GM19099 (cell line): ENCODE data around the gene JAZF1.

Source experiments
- POLR2A ChIP-seq: IDR thresholded peaks from 3 replicates; pipeline ENCODE4 v1.6.1; 2011; ENCODE audit warnings: low read depth; ENCODE audit not compliant: insufficient read length; ENCODE audit errors: extremely low read depth

The JAZF1 gene

DNA sequence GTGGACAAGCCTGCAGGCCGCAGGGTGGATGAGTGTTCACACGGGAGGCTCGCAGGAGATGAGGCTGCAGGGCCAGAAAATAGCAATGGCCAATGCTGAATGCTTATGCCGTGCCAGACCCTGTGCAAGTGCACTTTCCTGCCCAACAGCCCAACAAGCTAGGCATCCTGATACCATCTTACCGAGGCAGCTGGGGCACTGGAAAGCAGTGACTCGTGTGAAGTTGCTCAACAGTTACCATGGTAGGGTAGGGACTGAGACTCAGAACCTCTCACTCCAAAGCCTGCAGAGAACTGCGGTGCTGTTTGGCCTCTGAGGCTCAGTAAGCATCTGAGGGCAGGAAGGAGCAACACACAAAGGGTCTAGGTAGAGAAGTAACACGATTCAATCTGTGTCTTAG, 43.7 kb downstream of the JAZF1 start:
- TF ChIP-seq POLR2A, result no peak

DNA sequence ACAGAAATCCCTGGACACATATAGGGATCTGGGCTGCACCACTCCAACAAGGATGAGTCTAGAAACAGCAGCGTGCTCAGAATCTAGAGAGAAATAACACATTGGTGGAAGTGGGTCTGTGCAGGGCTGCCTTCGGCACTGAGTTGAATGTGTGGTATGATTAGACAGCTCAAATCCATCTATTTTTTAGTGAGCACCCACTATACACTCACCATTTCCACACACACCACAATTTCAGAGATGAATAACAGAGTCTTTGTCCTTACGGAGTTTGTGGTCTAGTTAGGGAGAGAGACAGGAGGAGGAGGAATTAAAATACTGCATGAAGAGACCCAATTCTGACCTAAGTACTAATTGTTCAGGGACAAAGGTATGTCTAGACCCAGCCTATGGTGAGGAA, 44.2 kb downstream of the JAZF1 start:
- no peak for TF ChIP-seq POLR2A

DNA sequence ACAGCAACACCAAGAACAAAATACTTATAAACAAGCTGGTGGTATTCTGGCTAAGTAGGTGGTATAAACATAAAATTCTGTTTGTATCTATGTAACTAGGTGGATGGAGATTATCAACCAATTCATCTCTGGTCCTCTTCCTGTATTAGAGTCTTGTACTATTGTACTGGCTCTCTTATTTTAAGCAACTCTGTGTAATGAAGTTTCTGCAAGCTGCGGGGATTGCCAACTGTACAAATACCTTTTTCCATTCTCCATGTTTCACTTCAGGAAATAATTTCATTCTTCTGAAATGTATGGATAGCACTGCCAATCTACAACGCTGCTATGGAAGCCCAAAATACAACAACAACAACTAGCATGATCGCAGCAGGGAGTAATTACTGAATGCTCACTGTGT, 44.8 kb downstream of the JAZF1 start:
- no peak for TF ChIP-seq POLR2A

DNA sequence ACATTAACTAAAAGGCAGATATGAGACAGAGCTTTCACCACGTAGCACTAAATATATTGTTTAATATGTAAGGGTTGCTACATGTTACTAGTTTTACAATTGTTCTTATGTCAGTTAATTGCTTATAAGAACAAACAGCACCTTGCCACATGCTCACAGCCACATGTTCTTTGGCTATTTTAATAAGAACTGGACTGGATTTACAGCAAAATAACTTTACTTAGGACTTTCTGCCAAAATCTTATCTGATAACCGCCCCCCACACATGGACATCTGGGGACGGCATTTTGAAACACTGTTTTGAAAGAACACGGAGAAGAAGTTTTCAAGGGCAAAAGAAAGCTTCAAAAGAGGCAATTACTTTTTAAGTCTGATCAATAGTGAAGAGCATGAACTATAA, 45.3 kb downstream of the JAZF1 start:
- no peak for TF ChIP-seq POLR2A

DNA sequence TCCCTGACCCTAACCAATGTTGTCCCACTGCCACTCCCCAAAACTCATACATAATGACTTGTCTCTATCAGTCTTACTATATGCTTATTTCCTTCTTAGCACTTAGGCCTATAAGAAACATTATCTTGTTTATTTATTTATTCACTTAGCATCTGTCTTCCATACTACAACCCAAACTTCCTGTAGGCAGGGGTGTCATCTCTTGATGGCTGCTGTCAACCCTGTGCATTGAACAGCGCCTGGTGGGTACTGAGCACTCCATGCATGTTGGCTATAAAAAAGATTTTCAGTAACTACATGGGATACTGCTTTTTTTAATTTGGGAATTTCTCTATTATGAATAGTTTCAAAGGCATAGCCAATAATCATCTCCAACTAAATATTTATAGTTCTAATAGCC, 46.7 kb downstream of the JAZF1 start:
- TF ChIP-seq POLR2A, result no peak

DNA sequence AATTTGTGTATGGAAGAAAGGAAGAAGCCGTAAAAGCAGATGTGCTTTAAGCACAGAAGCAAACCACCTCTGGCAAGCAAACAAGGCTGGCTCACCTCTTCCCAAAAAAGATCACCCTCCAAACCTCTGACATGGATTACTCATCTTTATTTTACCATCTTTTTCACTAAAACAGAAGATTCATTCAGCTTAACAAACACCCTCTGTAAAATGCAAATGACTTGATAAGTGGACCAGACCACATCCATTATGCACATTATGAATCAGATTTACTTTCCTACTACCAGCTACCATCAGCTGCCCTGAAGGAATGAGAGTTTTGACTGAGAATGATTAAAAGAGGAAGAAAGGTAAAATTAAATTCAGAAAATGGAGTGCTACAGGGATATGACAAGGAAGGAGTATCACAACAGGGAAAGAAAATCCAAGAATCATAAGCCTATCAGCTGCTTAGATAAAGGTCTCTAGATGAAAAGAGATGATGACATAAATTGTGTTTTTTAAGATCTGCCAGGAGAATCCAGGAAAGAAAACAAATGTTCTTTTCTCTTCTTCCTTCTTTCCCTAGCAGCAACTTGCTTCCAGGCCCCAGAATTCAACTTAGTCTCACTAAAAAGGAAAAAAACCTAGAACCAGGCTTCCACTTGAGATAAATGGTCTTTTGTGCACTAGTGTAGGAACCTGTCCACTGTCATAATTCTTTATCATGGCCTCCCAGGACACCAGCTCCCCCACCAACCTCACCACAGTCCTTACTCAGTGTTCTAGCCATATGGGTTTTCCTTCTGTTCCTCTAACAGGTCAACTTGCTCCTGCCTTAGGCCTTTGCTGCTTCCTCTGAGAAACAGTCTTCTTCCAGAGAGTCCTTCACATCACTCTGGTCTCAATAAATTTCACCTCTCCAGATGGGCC, 47.4 kb downstream of the JAZF1 start:
- no peak for TF ChIP-seq POLR2A

DNA sequence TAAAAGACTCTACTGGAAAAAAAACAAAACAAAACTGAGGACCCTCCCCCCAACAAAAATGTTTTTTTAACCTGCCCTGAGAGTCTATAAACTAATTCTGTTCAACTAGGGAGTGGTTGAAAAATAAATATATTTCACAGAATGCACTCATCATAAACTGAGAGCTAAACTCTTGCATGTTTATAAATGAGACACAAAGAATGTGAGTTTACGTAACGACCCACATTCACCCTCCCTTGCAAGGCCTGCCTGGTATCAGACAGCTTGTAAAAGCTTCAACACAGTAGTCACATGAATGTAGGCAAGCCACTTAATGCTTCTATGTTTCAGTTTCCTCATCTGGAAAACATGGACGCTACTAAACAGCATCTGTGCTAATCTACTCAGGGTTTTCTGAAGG, 50.3 kb downstream of the JAZF1 start:
- no peak for TF ChIP-seq POLR2A

DNA sequence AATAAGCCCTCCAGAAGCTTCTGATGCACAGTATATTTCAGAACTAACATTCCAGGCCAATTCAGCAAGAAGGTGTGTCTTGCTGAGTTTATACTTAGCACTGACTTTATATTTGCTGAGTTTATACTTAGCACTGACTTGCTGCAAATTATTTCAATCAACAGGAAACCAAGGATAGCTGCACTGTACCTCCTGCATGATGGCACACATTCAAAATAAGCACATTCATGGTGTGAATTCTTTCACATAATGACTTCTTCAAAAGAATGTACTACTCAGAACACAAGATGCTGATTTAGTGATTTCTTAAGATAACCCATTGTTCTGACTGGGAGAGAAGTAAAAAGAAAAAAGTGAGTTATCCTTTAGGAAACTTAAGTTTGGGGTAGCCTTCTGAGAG, 52.0 kb downstream of the JAZF1 start:
- no peak for TF ChIP-seq POLR2A

DNA sequence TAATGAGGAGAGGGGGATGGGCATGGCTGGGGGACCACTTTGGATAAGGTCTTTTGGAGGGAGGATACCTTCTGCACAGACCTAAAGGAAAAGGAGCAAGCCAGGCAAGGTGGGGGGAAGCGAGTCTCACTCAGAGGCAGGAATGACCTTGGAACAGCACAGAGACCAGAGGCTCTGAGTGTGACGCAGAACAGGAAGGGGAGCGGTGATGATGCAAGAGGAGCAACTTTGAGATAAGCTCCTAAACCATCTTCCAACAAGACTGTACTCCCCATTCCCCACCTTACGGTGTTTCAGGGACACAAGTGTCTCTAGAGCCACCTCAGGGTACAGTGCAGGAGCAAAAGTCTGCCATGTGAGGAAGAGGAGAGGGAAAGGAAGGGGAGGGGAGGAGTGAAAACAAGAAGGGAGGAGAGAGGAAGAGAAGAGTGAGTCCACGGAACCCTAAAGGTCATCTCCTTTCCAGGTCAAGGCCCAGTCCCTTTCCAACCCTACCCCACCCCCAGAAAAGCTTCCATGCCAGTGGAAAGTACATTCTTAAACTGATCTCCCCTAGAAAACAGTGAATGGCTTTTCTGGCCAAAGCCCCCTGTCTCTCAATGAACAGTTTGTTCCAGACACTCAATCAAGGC, 54.1 kb downstream of the JAZF1 start:
- no peak for TF ChIP-seq POLR2A

DNA sequence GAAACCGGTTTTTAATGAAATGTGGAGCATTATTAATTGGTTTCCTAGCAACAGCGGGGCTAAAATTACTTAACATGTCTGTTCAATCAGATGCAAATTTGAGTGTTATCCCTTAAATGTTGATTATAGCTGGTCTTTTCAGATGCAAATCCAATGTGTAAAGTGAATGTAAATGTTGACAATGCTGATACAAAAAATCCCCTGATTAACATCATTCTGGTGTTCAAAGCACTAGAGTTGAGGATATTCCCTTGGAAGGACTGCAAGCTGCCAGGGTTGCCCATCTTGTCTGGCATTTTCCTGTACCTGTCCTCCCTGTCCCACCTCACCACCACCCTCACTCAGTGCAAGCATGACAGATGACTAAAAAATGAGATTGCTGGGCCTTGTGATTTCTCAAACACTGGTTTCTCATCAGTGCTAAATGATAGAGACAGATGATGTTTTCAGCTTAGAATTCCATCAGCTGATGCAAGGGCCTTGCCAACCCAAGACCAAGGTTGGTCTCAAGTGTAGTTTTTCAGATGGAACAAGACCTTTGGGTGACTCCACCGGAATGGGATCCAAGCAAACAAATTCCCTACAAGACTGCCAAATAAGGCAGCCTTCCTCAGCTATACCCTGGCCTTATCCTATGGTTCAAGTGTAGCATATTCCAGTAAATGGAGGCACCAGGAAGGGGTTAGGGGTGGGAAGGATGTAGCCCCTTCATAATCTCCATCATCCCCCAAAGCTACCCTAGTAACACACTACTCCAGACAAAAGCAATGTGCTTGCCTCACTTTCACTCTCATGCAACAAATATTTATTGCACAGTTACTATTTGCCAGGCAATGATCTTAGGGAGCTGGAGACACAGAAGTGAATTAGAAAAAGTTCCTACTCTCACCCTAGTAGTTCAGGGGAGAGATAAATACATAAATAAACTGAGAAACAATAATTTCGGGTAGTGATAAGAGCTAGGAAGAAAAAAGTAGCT, 54.9 kb downstream of the JAZF1 start:
- TF ChIP-seq POLR2A, result no peak

DNA sequence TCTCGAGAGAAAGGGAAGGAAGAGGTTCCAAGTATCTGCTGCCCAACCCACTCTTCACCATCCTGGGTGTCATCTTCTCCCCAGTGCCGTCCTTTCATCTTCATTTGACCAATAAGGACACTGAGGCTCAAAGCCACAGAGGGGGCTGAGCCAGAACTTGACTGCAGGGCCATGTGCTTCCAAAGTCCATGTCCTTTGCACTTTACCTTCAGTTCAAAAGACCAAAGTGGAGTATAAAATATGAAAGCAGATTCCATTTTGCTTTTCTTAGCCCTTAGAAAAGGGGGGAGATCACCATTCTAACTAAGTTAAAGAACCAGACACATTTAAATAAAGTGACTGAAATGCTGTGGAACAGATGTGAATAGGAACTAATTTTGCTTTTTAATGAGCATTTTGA, 56.2 kb downstream of the JAZF1 start:
- TF ChIP-seq POLR2A, result no peak

DNA sequence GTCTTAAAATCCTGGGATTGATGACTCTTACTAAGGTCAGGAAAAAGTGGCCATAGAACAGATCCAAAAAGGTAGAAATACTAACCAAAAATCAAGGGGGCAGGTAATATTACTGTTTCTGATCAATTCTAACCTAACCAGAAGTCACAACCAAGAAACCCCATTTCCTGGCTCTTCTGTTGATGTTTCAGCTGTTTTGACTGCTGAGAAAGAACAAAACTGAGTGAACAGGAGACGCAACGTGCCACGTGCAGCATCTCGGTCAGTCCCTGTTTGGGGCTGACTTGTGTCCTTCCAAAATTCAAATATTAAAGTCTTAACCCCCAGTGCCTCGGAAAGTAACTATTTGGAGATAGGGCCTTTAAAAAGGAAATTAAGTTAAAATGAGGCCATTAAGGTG, 56.8 kb downstream of the JAZF1 start:
- no peak for TF ChIP-seq POLR2A

DNA sequence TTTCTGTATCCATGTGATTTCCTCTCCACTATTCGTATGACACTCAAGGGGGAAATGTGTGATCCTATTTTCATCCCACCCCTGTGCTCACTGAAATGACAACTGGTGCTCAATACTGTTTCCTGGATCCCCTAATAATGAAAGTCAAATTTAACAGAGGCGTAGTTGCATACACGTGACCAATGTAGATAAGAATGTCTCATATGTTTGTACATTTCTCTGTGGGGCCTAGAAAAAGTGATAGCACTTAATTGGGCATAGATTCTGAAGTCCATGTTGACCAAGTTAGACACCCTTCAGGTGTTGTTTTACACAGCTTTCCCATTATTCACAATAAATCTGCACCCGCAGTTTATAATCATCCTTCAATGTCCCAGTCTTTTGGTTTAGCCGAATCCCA, 59.1 kb downstream of the JAZF1 start:
- TF ChIP-seq POLR2A, result no peak

DNA sequence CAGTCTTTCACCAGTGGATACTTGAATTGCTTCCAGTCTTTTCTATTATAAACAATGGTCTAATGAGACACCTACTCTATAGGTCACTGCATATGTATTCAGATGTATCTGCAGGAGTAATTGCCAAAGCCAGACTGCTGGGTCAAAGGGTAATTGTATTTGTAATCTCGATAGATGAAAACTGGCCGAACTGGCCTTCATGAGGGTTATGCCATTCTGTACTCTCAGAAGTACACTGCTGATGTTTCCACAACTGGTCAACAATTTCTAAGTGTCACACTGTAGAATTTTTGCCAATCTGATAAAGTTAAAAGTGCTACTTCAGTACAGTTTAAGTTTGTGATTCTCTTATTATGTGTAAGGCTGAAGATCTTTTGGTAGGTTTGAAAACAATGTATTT, 64.6 kb downstream of the JAZF1 start:
- no peak for TF ChIP-seq POLR2A

DNA sequence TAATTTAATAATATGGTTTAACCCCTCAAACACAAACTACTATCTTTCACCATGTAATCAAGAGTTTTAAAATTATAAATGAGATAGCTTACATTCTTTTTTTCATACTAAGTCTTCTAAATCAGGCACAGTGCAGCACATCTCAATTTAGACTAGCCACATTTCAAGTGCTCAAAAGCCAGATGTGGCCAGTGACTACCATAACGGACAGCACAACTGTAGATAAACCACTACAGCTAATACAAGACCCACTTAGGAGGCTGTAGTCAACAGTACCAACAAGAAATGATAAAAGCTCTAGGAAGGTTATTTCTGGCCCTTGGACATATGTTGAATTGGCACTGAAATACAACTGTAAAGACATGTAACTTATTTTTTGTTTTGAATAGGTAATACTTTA, 65.3 kb downstream of the JAZF1 start:
- no peak for TF ChIP-seq POLR2A
